ENCODE data around the gene GPATCH11. TPM values are rescaled to one million over a fixed set of nuclear protein-coding genes. Genes with fewer than 3 reads are reported as not detected.

GPATCH11 gene
- polyA plus RNA-seq, 1 donor: 7.6 TPM

DNA sequence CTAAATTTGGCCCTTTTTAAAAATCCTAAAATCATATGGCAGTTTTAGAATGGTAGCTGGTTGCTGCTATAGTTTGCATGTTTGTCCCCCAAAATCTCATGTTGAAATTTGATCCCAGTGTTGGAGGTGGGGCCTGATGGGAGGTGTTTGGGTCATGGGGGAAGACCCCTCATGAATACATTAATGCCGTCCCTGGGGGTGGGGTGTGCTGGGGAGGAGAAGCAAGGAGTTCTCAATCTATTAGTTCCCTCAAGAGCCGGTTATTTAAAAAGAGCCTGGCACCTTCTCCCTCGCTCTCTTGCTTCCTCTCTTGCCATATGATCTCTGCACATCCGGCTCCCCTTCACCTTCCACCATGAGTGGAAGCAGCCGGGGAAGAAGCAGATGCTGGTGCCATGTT lies 20.8 kb downstream of the GPATCH11 start:
- no peak for DNase-seq (ENCODE audit: low read depth)

DNA sequence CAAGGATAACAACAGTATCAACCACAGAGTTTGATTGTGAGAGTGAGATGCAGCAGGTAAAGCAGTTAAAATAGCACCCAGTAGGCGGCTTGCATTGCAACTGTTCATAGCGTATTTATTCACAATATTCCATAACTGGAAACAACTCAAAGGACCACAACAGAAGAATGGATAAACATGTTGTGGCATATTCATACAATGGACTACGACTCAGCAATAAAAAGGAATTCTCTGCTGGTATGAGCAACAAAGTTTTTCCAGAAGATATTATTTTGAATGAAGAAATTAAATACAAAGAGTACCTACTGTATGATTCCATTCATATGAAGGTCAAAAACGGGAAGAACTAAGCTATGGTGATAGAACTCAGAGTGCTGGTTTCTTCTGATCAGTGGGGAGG lies 25.2 kb downstream of the GPATCH11 start:
- no peak for DNase-seq (ENCODE audit: low read depth)

DNA sequence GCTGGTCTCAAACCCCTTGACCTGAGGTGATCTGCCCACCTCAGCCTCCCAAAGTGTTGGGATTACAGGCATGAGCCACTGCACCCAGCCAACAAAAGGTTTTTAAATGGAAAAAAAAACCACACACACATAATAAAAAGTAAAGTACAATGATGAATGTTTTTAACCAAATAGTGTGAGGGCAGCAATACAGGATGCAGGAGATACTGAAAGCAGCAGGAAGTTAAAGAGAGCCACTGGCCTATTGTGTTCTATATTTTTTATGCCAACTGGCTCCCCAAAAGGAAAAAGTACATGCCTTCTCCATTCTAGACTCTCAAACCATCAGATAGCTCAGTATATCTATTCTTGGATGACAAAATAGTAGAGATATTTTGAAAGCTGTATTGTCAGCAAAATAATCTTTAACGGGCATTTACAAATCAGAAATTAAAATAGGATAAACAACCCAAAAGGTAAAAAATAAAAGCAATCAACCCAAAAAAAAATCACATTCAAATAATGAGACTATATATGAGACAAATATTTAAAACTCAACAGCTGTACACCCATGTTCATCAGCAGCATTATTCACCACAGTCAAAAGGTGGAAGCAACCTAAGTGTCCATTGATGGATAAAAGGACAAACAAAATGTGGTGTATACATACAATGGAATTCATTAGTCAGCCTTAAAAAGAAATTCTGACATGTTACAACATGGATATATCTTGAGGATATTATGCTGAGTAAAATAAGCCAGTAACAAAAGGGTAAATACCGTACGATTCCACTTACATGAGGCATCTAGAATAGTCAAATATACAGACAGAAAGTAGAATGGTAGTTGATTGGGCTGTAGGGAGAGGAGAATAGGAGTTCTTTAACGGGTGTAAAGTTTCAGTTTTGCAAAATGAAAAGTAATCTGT lies 26.2 kb downstream of the GPATCH11 start:
- no peak for DNase-seq (ENCODE audit: low read depth)

DNA sequence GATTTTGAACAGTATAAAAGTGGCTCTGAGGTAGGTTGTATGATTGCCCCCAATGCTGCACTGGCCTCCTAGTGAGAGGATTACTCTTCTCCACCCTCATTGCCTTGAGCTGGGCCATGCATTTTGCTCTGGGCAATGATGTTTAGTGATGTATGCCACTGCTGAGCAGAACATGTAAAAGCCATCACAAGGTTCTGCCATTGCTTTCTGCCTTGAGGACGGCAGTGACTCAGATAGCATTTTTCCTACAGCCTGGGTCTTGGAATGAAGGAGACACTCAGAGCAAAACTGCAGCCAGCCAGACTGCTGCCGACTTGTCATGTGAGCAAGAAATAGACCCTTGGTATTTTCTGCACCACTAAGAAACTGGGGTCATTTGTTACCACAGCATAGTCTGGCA lies 27.6 kb downstream of the GPATCH11 start:
- no peak for DNase-seq (ENCODE audit: low read depth)

DNA sequence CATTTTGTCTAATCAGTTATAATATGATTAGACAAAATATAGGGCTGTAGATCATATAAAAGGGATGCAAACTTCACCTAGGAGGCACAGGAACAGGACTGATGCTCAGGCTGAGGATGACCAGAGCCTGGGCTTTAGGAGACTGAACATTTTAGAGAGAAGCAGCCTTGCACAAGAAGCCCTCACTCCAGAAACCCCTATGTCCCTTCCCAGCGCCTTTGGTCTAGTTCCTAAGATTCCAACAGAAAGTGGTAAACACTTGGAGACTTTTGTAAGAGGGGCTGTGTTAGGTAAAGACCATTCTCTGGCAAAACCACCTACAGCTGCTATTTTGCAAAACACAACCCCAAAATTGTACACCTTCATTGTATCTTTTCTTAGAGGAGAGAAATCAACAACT lies 33.2 kb downstream of the GPATCH11 start:
- no peak for DNase-seq (ENCODE audit: low read depth)

DNA sequence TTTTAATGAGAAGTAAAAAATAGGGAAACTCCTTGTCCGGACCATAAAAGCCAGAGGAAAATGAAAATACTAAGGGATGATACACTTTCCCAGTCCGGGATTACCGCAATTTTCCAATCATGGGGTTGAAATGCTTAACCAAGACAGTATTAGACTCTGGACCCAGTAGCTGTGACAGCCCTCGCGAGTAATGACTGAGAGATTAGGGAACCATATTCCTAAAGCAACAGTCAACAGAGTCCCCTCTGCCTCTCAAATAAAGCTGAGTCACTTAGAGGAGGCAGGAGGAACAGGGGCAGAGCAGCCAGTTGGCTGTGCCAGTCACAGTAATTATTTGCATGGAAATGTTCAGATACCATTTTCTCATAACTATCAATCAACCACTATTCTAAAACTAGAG lies 34.8 kb downstream of the GPATCH11 start:
- no peak for DNase-seq (ENCODE audit: low read depth)

DNA sequence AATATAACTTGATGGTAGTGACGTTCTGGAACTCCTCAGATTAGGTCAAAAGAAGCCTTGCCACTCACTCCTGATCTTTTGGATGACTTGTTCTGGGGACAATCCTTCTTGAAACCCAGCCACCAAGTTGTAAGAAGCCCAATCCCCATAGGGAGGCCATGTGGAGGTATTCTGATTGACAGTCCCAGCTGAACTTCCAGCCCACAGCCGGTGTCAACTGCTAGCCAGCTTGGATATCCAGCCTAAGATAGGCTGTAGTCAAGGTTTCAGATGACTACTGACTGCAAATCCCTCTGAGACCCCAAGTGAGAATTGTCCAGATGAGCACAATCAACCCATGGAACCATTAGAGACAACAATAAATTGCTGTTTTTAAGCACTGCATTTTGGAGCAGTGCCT lies 41.1 kb downstream of the GPATCH11 start:
- peak; percentile 4 for DNase-seq (ENCODE audit: low read depth)

DNA sequence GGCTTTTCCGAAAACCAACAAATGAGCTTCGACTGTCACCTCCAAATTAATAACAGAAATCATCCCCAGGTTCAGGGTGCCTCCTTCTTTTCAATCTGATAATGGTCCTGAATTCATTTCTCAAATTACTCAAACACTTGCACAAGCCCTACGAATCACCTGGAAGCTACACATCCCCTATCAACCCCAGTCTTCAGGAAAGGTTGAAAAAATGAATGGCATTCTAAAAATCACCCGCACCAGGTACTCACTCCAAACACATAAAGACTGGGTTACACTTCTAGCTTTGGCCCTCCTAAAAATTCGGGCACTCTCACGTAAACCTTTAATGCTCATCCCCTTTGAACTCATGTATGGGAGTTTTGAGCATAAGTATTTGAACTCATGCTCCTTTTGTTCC lies 48.6 kb downstream of the GPATCH11 start:
- DNase-seq (ENCODE audit: low read depth): no peak

DNA sequence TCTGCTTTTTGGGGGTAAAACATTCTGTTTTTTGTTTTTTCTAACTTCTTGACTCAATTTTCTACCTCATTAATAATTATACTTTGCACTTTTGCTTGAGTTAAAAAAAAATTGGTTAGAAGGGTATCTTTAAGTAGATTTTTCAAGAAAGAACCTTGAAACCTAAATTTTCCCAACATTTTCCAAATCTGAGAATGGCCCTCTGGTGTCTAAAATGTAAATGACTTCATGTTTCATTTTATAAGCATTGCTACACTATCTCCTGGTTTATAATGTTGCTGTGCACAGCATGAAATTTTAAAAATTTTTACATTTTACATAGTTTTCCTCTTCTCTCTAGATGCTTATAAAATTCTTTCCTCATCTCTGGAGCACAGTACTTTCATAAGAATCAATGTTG lies 58.2 kb downstream of the GPATCH11 start:
- DNase-seq (ENCODE audit: low read depth): no peak

DNA sequence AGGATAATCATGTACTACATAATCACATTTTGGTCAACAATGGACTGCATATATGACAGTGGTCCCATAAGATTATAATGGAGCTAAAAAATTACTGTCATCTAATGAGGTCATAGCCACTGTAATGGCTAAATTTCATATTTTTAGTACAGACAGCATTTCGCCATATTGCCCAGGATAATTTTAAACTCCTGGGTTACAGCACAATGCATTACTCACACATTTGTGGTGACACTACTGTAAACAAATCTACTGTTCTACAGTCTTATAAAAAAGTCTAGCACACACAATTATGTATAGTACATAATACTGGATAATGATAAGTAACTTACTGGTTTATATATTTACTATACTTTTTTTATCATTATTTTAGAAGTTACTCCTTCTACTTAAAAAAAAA lies 59.7 kb downstream of the GPATCH11 start:
- no peak for DNase-seq (ENCODE audit: low read depth)

DNA sequence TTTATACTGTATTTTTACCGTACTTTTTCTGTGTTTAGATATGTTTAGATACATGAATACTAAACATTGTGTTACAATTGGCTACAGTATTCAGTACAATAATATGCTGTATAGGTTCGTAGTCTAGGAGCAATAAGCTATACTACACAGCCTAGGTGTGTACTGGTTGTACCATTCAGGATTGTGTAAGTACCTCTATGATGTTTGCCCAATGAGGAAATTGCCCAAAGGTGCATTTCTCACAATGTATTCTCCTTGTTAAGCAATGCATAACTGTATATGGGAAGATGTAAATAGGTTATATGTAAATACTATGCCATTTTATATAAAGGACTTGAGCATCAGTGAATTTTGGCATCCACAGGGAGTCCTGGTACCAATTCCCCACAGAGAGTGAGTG lies 61.7 kb downstream of the GPATCH11 start:
- no peak for DNase-seq (ENCODE audit: low read depth)

DNA sequence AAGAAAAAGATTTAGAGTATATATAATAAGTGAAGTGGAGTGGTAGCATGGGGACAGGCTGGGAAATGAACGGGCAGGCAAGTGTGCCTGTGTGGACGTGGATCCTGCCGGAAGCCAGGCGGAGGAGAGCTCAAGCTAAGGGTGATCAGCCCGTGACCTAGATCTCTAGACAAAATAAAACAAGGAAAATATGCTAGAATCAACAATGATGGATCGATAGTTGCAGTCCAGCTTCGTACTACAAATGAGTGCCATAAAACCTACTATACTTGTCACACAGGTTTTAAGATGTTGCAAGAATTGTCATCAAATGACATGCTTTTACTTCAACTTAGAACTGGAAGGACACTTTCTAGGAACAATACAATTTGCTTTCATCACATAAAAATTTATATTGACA lies 64.0 kb downstream of the GPATCH11 start:
- no peak for DNase-seq (ENCODE audit: low read depth)

Other genes with a start within 250 kb of the GPATCH11 start
- 22.5 TPM for gene STRN, start 118.0 kb upstream of the GPATCH11 start, polyA plus RNA-seq (ENCODE audit: insufficient read length)
- 13.1 TPM for gene HEATR5B, start 146 bp upstream of the GPATCH11 start, polyA plus RNA-seq (ENCODE audit: insufficient read length)
- 18.6 TPM for gene EIF2AK2, start 72.5 kb downstream of the GPATCH11 start, polyA plus RNA-seq (ENCODE audit: insufficient read length)
- not detected for gene SULT6B1, start 104.2 kb downstream of the GPATCH11 start, polyA plus RNA-seq (ENCODE audit: insufficient read length)
- 35.9 TPM for gene CEBPZOS, start 112.0 kb downstream of the GPATCH11 start, polyA plus RNA-seq (ENCODE audit: insufficient read length)
- 40.5 TPM for gene CEBPZ, start 147.1 kb downstream of the GPATCH11 start, polyA plus RNA-seq (ENCODE audit: insufficient read length)
- 15.2 TPM for gene NDUFAF7, start 147.1 kb downstream of the GPATCH11 start, polyA plus RNA-seq (ENCODE audit: insufficient read length)
- gene PRKD3, start 240.3 kb downstream of the GPATCH11 start, polyA plus RNA-seq (ENCODE audit: insufficient read length): 27.3 TPM